ENCODE data around the gene BMP7.

The BMP7 gene

DNA sequence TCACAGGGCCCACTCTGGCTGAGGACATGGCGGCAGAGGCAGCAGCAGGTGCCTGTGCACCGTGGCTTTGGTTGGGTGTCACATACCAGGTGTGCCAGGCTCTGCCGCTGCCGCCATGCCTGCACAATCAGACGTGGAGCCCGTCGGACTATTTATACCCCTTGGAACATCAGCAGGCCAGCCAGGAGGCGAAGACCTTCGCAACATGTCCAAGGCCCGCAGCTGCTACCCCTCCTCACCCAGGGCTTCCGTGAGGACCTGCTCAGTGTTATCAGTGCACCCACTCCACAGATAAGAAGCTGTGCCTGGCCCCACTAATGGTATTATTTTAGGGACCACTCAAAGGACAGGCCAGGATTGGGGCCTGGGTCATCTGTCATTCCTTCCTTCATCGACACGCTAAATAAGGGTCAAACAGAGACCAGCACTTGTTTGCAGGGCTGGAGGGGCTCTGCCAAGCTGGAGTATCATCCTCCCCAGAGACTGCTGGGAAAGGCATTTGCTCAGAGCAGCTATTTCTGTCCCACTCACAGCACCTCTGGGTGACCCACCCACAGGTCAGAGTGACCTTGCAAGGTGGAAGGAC lies 109.2 kb downstream of the BMP7 start:
- Histone ChIP-seq H3K4me3 (ENCODE audit: low read depth, low read length) (no peak overlapping the region), H2AFZ (ENCODE audit: low read length, unreplicated experiment) (no peak overlapping the region), H3K36me3 (ENCODE audit: insufficient read depth, low read length) (no peaks in the 10 kb centered on the region), H3K27me3 (ENCODE audit: insufficient read depth, low read length) (no peaks in the 10 kb centered on the region), H3K79me2 (ENCODE audit: control insufficient read depth, insufficient read depth, low read length, unreplicated experiment) (no peaks in the 10 kb centered on the region), H3K4me1 (ENCODE audit: control insufficient read depth, insufficient read depth, low read length, unreplicated experiment) (no peaks in the 10 kb centered on the region), H3K27ac (ENCODE audit: low read depth, low read length) (no peak overlapping the region)

DNA sequence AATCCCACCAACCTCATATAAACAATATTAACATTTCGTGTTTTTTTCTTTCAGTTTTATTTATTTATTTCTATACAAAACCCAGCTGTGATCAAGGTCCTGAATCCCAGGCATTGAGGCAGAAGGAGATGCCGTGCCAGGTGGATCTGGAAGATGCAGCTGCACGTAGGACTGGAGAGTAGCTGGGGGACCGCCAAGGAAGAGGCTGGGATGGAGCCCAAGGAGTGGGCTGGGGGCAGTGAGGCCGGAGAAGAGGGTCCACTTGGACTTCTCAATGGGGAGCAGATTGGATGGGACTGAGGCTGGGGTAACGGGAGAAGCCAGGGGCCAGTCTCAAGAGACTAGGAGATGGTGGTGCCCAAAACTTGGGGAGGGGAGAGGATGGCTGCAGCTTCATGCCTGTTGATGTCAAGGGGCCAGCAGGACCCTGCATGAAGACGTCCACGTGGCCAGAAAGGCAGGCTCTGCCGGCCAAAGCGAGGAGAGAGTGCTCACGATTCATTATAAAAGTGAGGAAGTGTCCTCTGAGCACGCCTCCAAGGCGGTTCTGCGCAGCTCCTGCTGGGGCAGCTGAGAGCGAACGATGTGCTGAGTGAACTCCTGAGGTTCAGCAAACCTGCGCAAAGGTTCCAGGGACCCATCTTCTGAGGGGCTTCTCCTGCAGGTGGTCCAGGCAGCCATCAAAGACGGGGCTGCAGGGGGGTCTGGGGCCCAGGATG lies 110.3 kb downstream of the BMP7 start:
- no peaks in the 10 kb centered on the region for H3K36me3 ChIP-seq (ENCODE audit: insufficient read depth, low read length)
- no peaks in the 10 kb centered on the region for H3K27me3 ChIP-seq (ENCODE audit: insufficient read depth, low read length)
- H3K4me3 ChIP-seq (ENCODE audit: low read depth, low read length) = no peak overlapping the region
- H3K79me2 ChIP-seq (ENCODE audit: control insufficient read depth, insufficient read depth, low read length, unreplicated experiment) = no peaks in the 10 kb centered on the region
- H3K4me1 ChIP-seq (ENCODE audit: control insufficient read depth, insufficient read depth, low read length, unreplicated experiment) = no peaks in the 10 kb centered on the region
- no peak overlapping the region for H2AFZ ChIP-seq (ENCODE audit: low read length, unreplicated experiment)
- no peak overlapping the region for H3K27ac ChIP-seq (ENCODE audit: low read depth, low read length)

DNA sequence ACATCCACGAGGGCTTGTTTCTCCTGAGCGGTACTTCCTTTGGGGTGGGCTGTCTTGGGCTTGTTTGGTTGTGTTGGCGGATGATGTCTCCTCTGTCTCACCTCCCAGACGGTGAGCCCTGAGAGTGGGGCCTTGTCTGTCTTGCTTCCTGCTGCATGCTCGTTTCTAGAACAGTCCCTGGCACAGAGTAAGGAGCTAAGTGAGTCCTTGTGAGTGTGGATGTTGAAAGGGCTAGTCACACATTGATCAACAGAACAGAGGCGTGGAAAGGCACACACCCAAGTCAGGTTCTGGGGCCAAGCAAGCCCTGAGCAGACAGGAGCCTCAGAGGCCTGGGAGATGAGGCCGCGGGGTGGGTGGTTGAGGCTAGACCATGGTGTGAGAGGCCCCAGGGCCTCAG lies 111.0 kb downstream of the BMP7 start:
- Histone ChIP-seq H3K27me3 (ENCODE audit: insufficient read depth, low read length) (no peaks in the 10 kb centered on the region), H3K27ac (ENCODE audit: low read depth, low read length) (no peak overlapping the region), H3K4me1 (ENCODE audit: control insufficient read depth, insufficient read depth, low read length, unreplicated experiment) (no peaks in the 10 kb centered on the region)

DNA sequence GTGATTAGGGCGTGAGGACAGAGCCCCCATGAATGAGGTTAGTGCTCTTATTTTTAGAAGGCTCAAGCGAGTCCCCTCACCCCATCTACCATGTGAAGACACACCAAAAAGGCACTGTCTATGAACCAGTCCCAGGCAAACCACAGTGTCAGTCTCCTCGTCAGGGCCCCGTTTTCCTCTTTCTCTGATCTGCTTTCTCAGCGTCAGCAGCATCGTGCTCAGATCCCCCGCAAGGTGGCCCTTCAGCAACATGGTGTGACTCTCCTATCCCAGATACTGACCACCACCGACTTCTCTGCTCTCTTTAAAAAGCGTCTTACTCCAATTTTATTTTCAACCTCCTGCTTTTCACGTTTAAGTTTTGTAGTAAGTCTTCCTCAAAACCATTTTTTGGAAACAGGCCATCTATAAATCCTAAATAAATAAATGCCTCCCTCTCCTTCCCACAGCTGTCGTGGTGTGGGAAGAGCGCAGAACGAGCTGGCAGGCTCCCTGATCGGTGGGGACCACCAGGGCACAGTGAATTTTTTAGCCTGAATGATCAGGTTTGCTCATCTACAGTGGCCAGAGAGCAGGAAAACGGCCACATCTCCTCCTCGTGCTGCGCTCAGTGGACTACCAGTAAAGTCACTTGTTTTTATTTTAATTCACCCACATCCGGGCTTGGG lies 113.1 kb downstream of the BMP7 start:
- H3K4me1 ChIP-seq (ENCODE audit: control insufficient read depth, insufficient read depth, low read length, unreplicated experiment) = no peaks in the 10 kb centered on the region
- no peaks in the 10 kb centered on the region for H3K27me3 ChIP-seq (ENCODE audit: insufficient read depth, low read length)
- H3K79me2 ChIP-seq (ENCODE audit: control insufficient read depth, insufficient read depth, low read length, unreplicated experiment) = no peaks in the 10 kb centered on the region
- no peak overlapping the region for H3K4me3 ChIP-seq (ENCODE audit: low read depth, low read length)
- no peak overlapping the region for H2AFZ ChIP-seq (ENCODE audit: low read length, unreplicated experiment)
- no peak overlapping the region for H3K27ac ChIP-seq (ENCODE audit: low read depth, low read length)
- no peaks in the 10 kb centered on the region for H3K36me3 ChIP-seq (ENCODE audit: insufficient read depth, low read length)

More for the DNA sequence above, 111.0 kb downstream of the BMP7 start:
- Histone ChIP-seq H3K36me3 (ENCODE audit: insufficient read depth, low read length) (no peaks in the 10 kb centered on the region), H3K4me3 (ENCODE audit: low read depth, low read length) (no peak overlapping the region), H2AFZ (ENCODE audit: low read length, unreplicated experiment) (no peak overlapping the region), H3K79me2 (ENCODE audit: control insufficient read depth, insufficient read depth, low read length, unreplicated experiment) (no peaks in the 10 kb centered on the region)

DNA sequence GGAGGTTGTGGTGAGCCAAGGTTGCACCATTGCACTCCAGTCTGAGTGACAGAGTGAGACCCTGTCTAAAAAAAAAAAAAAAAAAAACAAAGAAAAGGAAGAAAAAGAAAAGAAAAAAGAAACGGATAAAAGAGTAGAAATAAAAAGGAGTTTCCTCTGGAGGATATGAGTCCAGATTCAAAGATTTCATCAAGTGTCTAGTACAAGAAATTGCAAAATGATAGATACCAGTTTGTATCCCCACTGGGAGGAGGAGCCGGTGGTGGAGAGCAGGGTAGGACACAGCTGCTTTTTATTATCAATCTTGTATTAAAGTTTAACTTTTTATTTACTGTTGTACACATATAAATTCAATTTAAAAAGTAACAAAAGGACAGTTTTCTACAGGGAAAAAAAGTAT lies 113.9 kb downstream of the BMP7 start:
- Histone ChIP-seq H3K79me2 (ENCODE audit: control insufficient read depth, insufficient read depth, low read length, unreplicated experiment) (no peaks in the 10 kb centered on the region), H3K27me3 (ENCODE audit: insufficient read depth, low read length) (no peaks in the 10 kb centered on the region), H3K27ac (ENCODE audit: low read depth, low read length) (no peak overlapping the region), H3K4me1 (ENCODE audit: control insufficient read depth, insufficient read depth, low read length, unreplicated experiment) (no peaks in the 10 kb centered on the region), H3K4me3 (ENCODE audit: low read depth, low read length) (no peak overlapping the region), H2AFZ (ENCODE audit: low read length, unreplicated experiment) (no peak overlapping the region), H3K36me3 (ENCODE audit: insufficient read depth, low read length) (no peaks in the 10 kb centered on the region)

DNA sequence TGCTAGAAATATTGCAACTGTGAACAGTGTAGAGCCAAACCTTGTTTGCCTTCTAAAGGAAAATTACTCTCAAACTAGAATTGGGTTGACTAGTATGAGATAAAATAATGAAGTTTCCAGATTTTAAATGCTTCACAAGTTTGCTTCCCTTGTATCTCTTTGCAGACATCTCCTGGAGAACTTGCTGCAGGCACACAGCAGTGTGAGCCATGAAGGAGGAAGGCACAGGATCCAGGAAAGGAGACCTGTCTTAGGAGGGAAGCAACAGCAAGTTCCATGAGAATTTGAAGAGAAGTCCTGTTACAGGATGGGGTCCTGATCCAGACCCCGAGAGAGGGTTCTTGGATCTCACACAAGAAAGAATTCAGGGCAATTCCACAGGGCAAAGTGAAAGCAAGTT lies 115.9 kb downstream of the BMP7 start:
- Histone ChIP-seq H3K4me1 (ENCODE audit: control insufficient read depth, insufficient read depth, low read length, unreplicated experiment) (no peaks in the 10 kb centered on the region), H3K27me3 (ENCODE audit: insufficient read depth, low read length) (no peaks in the 10 kb centered on the region), H3K36me3 (ENCODE audit: insufficient read depth, low read length) (no peaks in the 10 kb centered on the region), H3K79me2 (ENCODE audit: control insufficient read depth, insufficient read depth, low read length, unreplicated experiment) (no peaks in the 10 kb centered on the region), H2AFZ (ENCODE audit: low read length, unreplicated experiment) (no peak overlapping the region), H3K4me3 (ENCODE audit: low read depth, low read length) (no peak overlapping the region), H3K27ac (ENCODE audit: low read depth, low read length) (no peak overlapping the region)

DNA sequence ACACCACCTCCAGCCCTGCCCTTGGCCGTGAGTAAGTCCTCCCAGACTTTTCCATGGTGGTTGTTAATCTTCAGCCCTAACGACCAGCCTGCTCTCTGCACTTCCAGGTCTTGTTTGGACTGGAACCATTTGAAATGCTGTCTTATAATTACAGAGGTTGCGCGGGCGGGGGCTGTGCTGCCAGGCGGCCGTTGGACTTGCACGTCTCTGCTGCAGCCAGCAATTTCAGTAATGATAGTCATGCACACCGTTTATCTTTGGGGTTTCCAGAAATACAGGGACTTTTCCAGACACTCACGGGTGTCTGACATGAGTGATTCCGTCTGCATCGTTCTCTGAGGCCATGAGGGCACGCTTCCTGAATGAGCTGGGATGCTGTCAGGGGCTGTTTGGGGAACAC lies 118.2 kb downstream of the BMP7 start:
- no peak overlapping the region for H3K4me3 ChIP-seq (ENCODE audit: low read depth, low read length)
- H3K27me3 ChIP-seq (ENCODE audit: insufficient read depth, low read length) = no peaks in the 10 kb centered on the region
- H3K36me3 ChIP-seq (ENCODE audit: insufficient read depth, low read length) = no peaks in the 10 kb centered on the region
- H2AFZ ChIP-seq (ENCODE audit: low read length, unreplicated experiment) = no peak overlapping the region
- H3K27ac ChIP-seq (ENCODE audit: low read depth, low read length) = no peak overlapping the region
- no peaks in the 10 kb centered on the region for H3K4me1 ChIP-seq (ENCODE audit: control insufficient read depth, insufficient read depth, low read length, unreplicated experiment)
- no peaks in the 10 kb centered on the region for H3K79me2 ChIP-seq (ENCODE audit: control insufficient read depth, insufficient read depth, low read length, unreplicated experiment)

DNA sequence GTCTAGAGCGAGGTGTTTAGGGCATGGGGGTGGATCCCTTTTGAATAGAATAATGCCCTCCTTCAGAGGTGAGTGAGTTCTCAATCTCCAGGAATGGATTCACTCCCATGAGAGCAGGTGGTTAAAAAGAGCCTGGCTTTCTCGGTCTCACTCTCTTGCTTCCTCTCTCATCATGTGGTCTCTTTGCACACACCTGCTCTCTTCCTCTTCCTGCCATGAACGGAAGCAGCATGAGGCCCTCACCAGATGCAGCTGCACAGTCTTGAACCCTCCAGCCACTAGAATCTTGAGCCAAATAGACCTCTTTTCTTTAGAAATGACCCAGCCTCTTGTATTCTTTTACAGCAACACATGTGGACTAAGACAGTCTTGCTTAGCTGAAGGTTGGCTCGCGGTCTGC lies 119.3 kb downstream of the BMP7 start:
- H3K4me3 ChIP-seq (ENCODE audit: low read depth, low read length) = no peak overlapping the region
- H2AFZ ChIP-seq (ENCODE audit: low read length, unreplicated experiment) = no peak overlapping the region
- no peaks in the 10 kb centered on the region for H3K36me3 ChIP-seq (ENCODE audit: insufficient read depth, low read length)
- H3K79me2 ChIP-seq (ENCODE audit: control insufficient read depth, insufficient read depth, low read length, unreplicated experiment) = no peaks in the 10 kb centered on the region
- no peaks in the 10 kb centered on the region for H3K4me1 ChIP-seq (ENCODE audit: control insufficient read depth, insufficient read depth, low read length, unreplicated experiment)
- H3K27me3 ChIP-seq (ENCODE audit: insufficient read depth, low read length) = no peaks in the 10 kb centered on the region
- no peak overlapping the region for H3K27ac ChIP-seq (ENCODE audit: low read depth, low read length)

DNA sequence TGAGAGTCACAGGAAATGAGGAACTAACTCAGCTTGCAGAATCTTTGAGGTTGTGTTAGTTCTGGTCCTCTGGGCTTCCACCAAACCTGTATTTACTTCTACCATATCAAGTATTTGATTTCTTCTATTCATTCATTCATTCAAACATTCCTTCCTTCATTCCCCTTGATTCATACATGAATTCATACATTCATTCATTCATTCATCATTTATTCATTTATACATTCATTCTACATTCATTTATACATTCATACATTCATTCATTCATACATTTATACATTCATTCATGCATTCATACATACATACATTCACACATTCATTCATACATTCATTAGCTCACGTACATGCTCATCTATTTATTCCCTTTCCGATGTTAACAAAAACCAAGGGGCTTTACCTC lies 120.3 kb downstream of the BMP7 start:
- no peaks in the 10 kb centered on the region for H3K79me2 ChIP-seq (ENCODE audit: control insufficient read depth, insufficient read depth, low read length, unreplicated experiment)
- no peaks in the 10 kb centered on the region for H3K4me1 ChIP-seq (ENCODE audit: control insufficient read depth, insufficient read depth, low read length, unreplicated experiment)

DNA sequence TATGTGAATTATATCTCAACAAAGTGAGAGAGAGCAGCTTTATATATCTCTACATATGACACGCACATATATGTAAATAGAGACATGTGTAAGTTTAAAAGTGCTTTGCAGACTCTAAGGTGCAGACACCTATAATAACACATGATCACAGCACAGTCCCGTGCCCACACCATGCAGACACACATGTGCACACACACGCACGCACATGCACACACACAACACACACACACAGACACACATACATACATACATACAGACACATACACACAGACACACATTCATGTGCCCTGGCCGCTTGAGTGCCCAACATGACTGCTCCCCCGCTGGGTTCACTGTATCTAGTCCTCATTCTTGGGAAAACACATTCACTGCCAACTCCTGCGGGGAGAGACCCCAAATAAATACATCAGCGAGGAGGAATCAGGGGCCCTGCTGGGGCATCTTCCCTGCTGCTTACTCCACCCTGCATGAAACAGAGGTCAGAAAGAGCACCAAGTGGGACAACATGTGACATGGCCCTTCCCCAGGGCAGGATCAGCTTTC lies 121.3 kb downstream of the BMP7 start:
- Histone ChIP-seq H2AFZ (ENCODE audit: low read length, unreplicated experiment) (no peak overlapping the region), H3K27ac (ENCODE audit: low read depth, low read length) (no peak overlapping the region), H3K4me1 (ENCODE audit: control insufficient read depth, insufficient read depth, low read length, unreplicated experiment) (no peaks in the 10 kb centered on the region), H3K79me2 (ENCODE audit: control insufficient read depth, insufficient read depth, low read length, unreplicated experiment) (no peaks in the 10 kb centered on the region), H3K27me3 (ENCODE audit: insufficient read depth, low read length) (no peaks in the 10 kb centered on the region), H3K36me3 (ENCODE audit: insufficient read depth, low read length) (no peaks in the 10 kb centered on the region), H3K4me3 (ENCODE audit: low read depth, low read length) (no peak overlapping the region)

More for the DNA sequence above, 120.3 kb downstream of the BMP7 start:
- H3K27ac ChIP-seq (ENCODE audit: low read depth, low read length) = no peak overlapping the region
- no peak overlapping the region for H2AFZ ChIP-seq (ENCODE audit: low read length, unreplicated experiment)
- no peaks in the 10 kb centered on the region for H3K27me3 ChIP-seq (ENCODE audit: insufficient read depth, low read length)
- H3K36me3 ChIP-seq (ENCODE audit: insufficient read depth, low read length) = no peaks in the 10 kb centered on the region
- H3K4me3 ChIP-seq (ENCODE audit: low read depth, low read length) = no peak overlapping the region

DNA sequence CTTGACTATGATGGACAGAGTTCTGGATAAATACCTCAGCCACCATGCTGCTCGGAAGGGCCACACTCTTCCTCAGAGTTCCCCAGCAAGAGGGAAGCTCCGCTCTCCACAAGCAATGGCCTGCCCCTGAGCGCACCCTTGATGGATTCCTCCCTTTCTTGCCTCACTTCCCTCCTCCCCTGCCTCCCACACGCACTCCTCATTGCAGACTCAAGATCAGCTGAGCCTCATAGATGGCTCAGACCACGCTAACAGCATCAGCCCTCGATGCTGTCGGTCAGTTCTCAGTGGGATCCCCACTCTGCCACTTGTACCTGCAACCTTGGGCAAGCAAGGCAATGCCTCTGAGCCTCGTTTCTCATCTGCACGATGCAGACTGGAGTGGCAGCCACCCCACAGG lies 123.3 kb downstream of the BMP7 start:
- H3K27ac ChIP-seq (ENCODE audit: low read depth, low read length) = no peak overlapping the region
- H3K4me3 ChIP-seq (ENCODE audit: low read depth, low read length) = no peak overlapping the region
- H3K79me2 ChIP-seq (ENCODE audit: control insufficient read depth, insufficient read depth, low read length, unreplicated experiment) = no peaks in the 10 kb centered on the region
- H3K27me3 ChIP-seq (ENCODE audit: insufficient read depth, low read length) = no peaks in the 10 kb centered on the region
- no peaks in the 10 kb centered on the region for H3K36me3 ChIP-seq (ENCODE audit: insufficient read depth, low read length)
- no peaks in the 10 kb centered on the region for H3K4me1 ChIP-seq (ENCODE audit: control insufficient read depth, insufficient read depth, low read length, unreplicated experiment)
- H2AFZ ChIP-seq (ENCODE audit: low read length, unreplicated experiment) = no peak overlapping the region

All from ACC112 (cell line).